ENCODE results near the gene USP22. TPM values are rescaled to one million over a fixed set of nuclear protein-coding genes. Genes with fewer than 3 reads are reported as not detected.

USP22 gene
- total and polyA plus RNA-seq, 2 of the 8 experiments (the other 6 are each of a cell fraction or from before 2014, with no cell fraction given), result 221 to 316 TPM

- H3K4me3 ChIP-seq (ENCODE audit: extremely low read depth in 1 of 4, insufficient read depth in 2 of 4, low read depth in 3 of 4, low read length in 4 of 4), result no peak overlapping the region
- ChIA-PET POLR2A (ENCODE audit: partially characterized antibody) (interaction anchor here (1.1 kb wide), 2 partner anchors 35 to 40 kb away, joined by 3 read pairs; no protein-coding TSS in a partner anchor), CTCF (ENCODE audit: partially characterized antibody) (interaction anchor here (0.7 to 2.2 kb wide), 6 partner anchors 12 to 34 kb away, joined by 3 to 9 read pairs (median 4); no protein-coding TSS in a partner anchor)
- H3K4me2 ChIP-seq (ENCODE audit: insufficient read depth in 1 of 2, low read depth in 2 of 2, low read length in 2 of 2), result no peak overlapping the region
- no peaks in the 10 kb centered on the region for H3K79me1 ChIP-seq (ENCODE audit: low read depth, low read length)
- no peak overlapping the region for H4K91ac ChIP-seq (replicated peaks; ENCODE audit: insufficient read length, low read length)
- no peaks in the 10 kb centered on the region for H4K20me1 ChIP-seq (replicated peaks in 1 of 2; ENCODE audit: control insufficient read depth in 1 of 2, insufficient read depth in 2 of 2, low read length in 2 of 2)
- H3K27ac ChIP-seq (ENCODE audit: low read depth, low read length), result no peak overlapping the region
- H3K56ac ChIP-seq (replicated peaks; ENCODE audit: insufficient read length, low read depth, low read length), result no peak overlapping the region
- H3K23me2 ChIP-seq (ENCODE audit: low read depth, low read length), result no peaks in the 10 kb centered on the region; the same call in 1 of the 2 replicates
- no peak overlapping the region for H2AFZ ChIP-seq (ENCODE audit: low read length)
- no peak overlapping the region for H3K23ac ChIP-seq (ENCODE audit: insufficient read length)
- H2BK15ac ChIP-seq (ENCODE audit: low read length), result no peak overlapping the region
- H4K5ac ChIP-seq (ENCODE audit: insufficient read length, low read depth, low read length), result no peak overlapping the region
- no peak overlapping the region for H2BK120ac ChIP-seq (replicated peaks; ENCODE audit: low read depth, low read length)
- no peak overlapping the region for H2AK5ac ChIP-seq (ENCODE audit: low read depth, low read length)
- H3K18ac ChIP-seq (ENCODE audit: extremely low read depth, low read length), result no peak overlapping the region
- DNase-seq (ENCODE audit: low read depth in 1 of 2, low spot score in 2 of 2) (no peak), FAIRE-seq (no peak)
- no peak overlapping the region for H2BK20ac ChIP-seq (ENCODE audit: low read length)
- WGBS, 2 experiments (ENCODE audit: extremely low coverage in 1 of 2, insufficient coverage in 1 of 2, insufficient read length in 1 of 2, insufficient replicate concordance in 2 of 2, low coverage in 1 of 2, low lambda C conversion rate in 2 of 2, missing lambda C conversion rate in 1 of 2), result 87% methylated on average over 11 of the region's 11 CpGs; no CpG with 5 or more reads in 1 of the 2 experiments
- no peaks in the 10 kb centered on the region for H3K36me3 ChIP-seq (ENCODE audit: control insufficient read depth in 2 of 4, insufficient read depth in 4 of 4, low read length in 3 of 4)
- no peaks in the 10 kb centered on the region for H3K79me2 ChIP-seq (ENCODE audit: control insufficient read depth in 1 of 2, insufficient read depth in 2 of 2, low read length in 2 of 2)
- no peak overlapping the region for H3K9ac ChIP-seq (replicated peaks in 1 of 4; ENCODE audit: extremely low read depth in 1 of 4, low read depth in 3 of 4, low read length in 3 of 4)
- H4K8ac ChIP-seq (ENCODE audit: extremely low read depth, insufficient read depth, low read length), result no peak overlapping the region
- no peak overlapping the region for H2BK12ac ChIP-seq (ENCODE audit: low read depth, low read length)
- H2BK5ac ChIP-seq (ENCODE audit: low read depth, low read length), result no peak overlapping the region
- no peak overlapping the region for H3K4ac ChIP-seq (replicated peaks; ENCODE audit: insufficient read length, low read depth, low read length)
- peaks cover 0 to 9% of the 10 kb centered on the region in 2 experiments; a peak in 2 of 4 replicates for H3K9me3 ChIP-seq (ENCODE audit: insufficient read depth in 2 of 2, low read depth in 1 of 2, low read length in 1 of 2)
- no peaks in the 10 kb centered on the region for H3K27me3 ChIP-seq (replicated peaks in 1 of 4; ENCODE audit: control insufficient read depth in 3 of 4, extremely low read depth in 1 of 4, insufficient read depth in 3 of 4, low read length in 3 of 4)
- H3K4me1 ChIP-seq (replicated peaks in 1 of 4; ENCODE audit: control insufficient read depth in 3 of 4, insufficient read depth in 4 of 4, low read length in 3 of 4), result peaks cover 0 to 2% (median 0%) of the 10 kb centered on the region in 4 experiments; a peak in 1 of 7 replicates
- H3K14ac ChIP-seq (ENCODE audit: insufficient read length), result no peak overlapping the region
- TF ChIP-seq KDM4A (IDR thresholded peaks at IDR 0.05; ENCODE audit: low read depth, low read length, severe bottlenecking) (no peak), RNF2 (IDR thresholded peaks at IDR 0.05; ENCODE audit: borderline replicate concordance, low read depth, low read length, missing control alignments, poor library complexity, severe bottlenecking) (no peak), HDAC2 (IDR thresholded peaks at IDR 0.05; ENCODE audit: borderline replicate concordance in 1 of 2, low read depth in 2 of 2, low read length in 2 of 2) (no peak), E2F6 (IDR thresholded peaks at IDR 0.05) (no peak), RXRA (IDR thresholded peaks at IDR 0.05; ENCODE audit: insufficient read depth, low read depth, low read length) (no peak), GTF2F1 (IDR thresholded peaks at IDR 0.05; ENCODE audit: borderline replicate concordance, low read depth, low read length) (no peak), TAF7 (optimal IDR thresholded peaks at IDR 0.05; ENCODE audit: borderline replicate concordance, low read depth, low read length) (no peak), SP4 (IDR thresholded peaks at IDR 0.05; ENCODE audit: low read length) (no peak), TCF12 (IDR thresholded peaks at IDR 0.05; ENCODE audit: low read depth, low read length) (no peak), YY1 (IDR thresholded peaks at IDR 0.05; ENCODE audit: low read depth, low read length) (no peak), SUZ12 (IDR thresholded peaks at IDR 0.05; ENCODE audit: low read length) (no peak)
These were observed 35.4 kb upstream of the USP22 start for GRCh38 chr17:21078016-21078780.

Data from H1 (cell line).